DLD1 (cell line): ENCODE data around the gene CAPNS1.
"Not testable (repeated sequence)": the region's sequence is repeated elsewhere in the genome, so short reads cannot be mapped to it uniquely, and the experiment has no call there.

Source experiments
- in situ Hi-C: cut with HindIII; loops from 2 replicates; pipeline ENCODE4 v1.10.0; 2017; ENCODE audit warnings: low sequenced_read_pairs

The CAPNS1 gene

DNA sequence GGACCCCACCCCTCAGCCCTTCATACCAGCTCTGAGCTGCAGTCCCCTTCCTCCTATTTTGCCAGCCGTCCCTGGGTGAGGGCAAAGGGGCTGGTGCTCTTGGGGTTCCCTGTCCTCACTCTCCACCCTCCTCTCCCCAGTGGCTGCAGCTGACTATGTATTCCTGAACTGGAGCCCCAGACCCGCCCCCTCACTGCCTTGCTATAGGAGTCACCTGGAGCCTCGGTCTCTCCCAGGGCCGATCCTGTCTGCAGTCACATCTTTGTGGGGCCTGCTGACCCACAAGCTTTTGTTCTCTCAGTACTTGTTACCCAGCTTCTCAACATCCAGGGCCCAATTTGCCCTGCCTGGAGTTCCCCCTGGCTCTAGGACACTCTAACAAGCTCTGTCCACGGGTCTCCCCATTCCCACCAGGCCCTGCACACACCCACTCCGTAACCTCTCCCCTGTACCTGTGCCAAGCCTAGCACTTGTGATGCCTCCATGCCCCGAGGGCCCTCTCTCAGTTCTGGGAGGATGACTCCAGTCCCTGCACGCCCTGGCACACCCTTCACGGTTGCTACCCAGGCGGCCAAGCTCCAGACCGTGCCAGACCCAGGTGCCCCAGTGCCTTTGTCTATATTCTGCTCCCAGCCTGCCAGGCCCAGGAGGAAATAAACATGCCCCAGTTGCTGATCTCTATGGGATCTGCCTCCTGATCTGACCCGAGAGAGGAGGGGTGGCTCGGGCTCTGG, 10.0 kb downstream of the CAPNS1 start:
- in situ Hi-C loops: no loop called here

DNA sequence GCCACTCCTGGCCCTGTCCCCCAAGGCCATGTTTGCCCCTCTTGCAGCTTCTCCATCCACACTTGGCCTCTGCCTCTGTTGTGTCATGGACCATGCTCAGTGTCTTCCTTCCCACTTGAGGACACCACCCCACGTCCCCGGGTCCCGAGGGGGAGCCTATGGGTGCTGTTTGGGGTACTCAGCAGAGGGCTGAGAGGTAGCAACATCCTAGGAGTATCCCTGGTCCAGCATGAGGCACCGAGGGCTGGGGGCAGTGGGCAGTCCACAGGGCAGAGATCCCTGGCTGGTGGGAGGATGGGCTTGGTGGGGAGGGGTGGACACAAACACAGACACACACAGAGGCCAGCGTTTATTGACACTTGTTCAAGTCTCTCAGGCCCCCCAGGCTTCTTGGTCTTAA, 10.7 kb downstream of the CAPNS1 start:
- in situ Hi-C loops: no loop called here

DNA sequence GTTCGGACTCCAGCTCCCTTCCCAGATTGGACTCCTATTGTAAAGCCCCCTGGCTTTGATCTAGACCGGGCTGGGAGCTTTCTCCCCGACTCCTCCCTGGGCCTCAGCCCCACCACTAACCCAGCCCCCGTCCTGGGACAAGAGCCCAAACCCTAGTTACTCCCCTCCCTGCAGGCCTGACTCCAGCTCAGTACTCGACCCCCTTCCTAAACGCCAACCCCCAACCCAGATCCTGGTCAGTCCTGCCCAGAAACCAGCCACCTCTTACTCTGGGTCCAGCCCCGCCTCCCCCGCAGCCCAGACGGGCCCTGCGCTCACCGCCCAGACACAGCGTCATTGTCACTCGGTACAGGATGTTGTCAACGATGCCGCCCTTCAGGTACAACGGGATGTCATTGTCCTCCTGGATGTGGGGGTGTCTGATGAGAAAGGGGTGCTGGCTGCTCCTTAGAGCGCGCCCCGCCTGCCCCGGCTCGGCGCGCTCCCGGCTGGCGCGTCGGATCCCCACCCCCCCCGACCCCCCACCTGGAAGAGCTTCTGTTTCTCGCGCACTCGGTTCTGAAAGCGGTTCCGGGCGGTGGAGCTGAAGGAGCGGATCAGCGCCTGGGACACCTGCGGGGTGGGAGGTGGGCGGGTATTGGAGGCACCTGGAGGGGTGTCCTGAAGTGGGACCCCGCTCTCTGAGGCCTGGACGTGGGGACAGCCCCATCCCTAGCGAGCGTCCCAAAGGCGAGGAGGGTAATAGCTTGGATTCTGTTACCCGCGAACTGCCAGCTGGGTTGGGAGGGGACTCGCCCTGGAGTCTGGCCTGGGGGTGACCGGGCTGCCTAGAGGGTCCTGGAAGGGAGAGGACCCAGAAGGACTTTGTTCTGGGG, 11.5 kb downstream of the CAPNS1 start:
- in situ Hi-C loops: no loop called here

DNA sequence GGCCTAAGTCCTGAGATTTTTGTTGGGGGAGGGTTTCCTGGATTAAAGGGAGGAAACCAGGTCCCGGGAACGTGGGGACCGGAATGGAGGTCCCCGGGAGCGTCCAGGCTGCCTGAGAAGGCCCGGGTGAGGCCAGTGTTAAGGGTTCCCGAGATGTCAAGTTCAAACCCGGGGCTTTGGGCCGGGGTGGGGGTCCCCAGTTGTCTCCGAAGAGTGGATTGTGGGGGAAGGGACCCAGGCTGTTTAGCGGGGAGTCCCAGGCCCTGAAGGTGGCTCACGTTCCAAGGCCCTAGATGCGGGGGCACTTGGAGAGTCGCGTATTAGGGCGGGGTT, 12.1 kb downstream of the CAPNS1 start:
- in situ Hi-C loops: no loop called here

DNA sequence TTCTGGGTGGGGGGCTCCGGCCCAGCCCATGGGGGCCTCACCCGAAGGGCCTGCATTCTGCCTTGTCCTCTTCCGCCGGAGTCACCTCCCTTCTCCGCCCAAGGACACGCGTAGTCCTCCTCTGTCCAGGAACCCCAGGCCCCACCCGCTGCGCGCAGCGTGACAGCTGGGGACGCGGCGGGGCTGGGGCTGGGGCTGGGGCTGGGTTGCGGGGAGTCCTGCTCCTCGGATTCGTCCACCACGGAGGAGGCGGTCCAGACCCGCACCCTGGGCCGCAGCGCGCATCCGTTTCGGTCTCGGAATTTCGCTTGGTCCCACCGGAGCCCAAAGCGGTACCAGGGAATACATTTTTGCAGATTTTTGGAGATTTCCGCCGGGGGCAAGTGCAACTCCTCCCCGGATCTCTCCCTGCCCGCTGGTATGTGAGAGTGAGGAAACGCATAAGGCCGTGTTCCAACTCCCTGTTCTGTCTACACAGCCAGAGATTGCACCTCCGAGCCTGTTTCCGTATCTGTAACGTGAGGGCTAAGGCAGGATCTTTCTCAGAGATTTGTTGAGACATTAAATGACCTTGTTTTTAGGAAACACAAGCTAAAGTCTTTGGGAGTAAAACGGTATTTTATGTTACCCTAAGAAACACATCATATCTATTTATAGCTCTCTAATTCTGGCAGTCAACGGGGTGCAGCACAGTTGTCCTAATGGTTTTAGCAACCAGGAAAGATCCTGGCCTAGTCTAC, 12.7 kb downstream of the CAPNS1 start, which contains the start of gene COX7A1:
TSS of gene COX7A1 (minus strand) at position 96 of the 740 bp plus-strand sequence. CDS start at position 56, 40 bp downstream.
- in situ Hi-C loops: no loop called here

DNA sequence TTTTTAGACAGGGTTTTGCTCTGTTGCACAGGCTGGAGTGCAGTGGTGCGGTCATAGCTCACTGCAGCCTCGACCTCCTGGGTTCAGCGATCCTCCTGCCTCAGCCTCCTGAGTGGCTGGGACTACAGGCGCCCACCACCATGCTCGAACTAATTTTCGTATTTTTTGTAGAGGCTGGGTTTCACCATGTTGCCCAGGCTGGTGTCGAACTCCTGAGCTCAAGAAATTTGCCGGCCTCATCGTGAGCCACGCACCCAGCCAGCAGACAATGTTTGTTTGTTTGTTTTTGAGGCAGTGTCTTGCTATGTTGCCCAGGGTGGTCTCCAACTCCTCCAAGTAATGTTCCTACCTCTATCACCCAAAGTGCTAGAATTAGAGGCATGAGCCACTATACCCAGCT, 13.3 kb downstream of the CAPNS1 start:
- in situ Hi-C loops: no loop called here

DNA sequence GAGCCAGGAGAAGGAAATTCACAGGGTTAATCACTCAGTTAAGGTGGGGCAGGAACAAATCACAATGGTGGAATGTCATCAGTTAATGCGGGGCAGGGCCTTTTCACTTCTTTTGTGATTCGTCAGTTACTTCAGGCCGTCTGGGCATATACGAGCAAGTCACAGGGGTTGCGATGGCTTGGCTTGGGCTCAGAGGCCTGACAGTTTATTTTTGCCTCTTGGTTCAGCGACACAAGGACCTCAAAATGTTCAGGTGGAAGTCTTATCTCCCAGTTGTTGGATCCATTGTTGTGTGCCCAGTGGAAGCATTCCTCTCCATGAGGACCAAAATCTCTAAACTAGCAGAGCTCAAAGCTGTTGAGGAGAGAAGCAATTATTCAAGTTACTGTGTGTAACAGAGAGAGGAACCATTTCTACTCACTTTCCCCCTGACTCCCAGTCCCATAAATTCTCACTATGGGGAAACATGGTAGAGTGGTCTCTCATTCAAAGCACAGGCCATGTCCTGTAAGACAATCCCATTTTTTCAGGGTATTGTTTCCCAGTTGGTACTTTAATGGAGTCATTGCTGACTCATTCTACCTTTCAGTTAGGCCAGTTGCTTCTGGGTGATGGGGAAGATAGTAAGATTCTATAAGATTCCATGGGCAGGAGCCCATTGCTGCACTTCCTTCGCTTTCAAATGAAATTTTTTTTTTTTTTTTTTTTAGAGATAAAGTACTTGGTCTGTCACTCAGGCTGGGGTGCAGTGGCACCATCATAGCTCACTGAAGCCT, 21.1 kb downstream of the CAPNS1 start:
- in situ Hi-C loops: no loop called here

DNA sequence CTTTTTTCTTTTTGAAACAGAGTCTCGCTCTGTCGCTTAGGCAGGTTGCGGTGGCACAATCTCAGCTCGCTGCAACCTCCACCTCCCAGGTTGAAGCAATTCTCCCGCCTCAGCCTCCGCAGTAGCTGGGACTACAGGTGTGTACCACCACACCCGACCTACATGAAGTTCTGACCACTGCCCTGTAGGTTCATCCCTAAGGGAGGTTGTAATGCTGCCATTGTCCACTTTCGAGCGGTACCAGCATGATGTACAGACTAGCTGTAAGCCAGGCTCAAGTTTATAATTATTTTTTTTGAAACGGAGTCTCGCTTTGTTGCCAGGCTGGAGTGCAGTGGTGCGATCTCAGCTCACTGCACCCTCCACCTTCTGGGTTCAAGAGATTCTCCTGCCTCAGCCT, 23.9 kb downstream of the CAPNS1 start:
- in situ Hi-C loops: no loop called here

DNA sequence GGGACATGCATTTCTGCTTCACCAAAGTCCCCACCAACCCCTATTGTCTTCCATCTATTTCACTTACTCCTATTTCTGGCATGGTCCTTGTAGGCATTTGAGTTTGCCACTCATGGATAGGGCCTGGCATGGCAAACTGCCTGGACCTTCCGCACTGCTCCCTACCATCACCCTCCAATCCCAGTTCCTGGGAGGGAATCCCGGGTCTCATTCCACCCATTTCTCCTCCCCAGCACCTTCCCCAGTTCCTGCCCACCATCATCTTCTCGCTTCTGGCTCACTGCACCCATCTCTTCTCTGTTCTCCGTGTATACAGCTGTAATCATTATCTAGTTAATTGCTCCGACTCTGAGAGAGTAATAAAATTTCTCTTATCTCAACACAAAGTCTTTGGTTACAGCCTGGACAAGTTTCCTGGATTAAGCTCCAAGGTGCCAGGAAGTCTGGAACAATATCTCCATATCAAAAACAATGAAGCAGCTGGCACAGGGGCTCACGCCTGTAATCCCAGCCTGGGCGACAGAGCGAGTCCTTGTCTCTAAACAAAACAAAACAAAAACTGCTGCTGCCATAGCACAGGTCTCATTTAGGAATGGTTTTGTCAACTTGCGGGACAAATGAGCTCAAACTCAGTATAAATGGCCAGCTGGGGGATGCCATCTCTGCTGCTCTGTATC, 29.4 kb downstream of the CAPNS1 start:
- in situ Hi-C loops: no loop called here

DNA sequence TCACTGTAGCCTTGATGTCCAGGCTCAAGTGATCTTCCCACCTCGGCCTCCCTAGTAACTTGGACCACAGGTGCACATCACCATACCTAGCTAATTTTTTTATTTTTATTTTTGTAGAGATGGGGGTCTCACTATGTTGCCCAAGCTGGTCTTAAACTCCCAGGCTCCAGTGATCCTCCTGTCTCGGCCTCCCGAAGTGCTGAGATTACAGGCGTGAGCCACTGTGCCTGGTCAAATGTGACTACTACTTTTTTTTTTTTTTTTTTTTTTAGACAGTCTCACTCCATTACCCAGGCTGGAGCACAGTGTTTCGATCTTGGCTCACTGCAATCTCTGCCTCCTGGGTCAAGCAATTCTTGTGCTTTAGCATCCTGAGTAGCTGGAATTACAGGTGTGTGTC, 33.0 kb downstream of the CAPNS1 start:
- in situ Hi-C loops: no loop called here

DNA sequence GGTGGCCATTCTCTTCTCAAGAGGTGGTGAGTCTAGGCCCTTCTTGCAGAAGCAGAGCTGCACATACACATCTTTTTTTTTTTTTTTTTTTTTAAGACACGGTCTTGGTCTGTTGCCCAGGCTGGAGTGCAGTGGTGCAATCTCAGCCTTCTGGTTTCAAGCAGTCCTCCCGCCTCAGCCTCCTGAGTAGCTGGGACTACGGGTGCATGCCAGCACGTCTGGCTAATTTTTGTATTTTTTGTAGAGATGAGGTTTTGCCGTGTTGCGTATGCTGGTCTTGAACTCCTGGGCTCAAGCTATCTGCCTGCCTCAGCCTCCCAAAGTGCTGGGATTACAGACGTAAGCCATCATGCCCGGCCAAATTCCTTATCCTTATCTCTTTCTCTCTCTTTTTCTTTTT, 34.0 kb downstream of the CAPNS1 start:
- in situ Hi-C loops: not testable (repeated sequence)

DNA sequence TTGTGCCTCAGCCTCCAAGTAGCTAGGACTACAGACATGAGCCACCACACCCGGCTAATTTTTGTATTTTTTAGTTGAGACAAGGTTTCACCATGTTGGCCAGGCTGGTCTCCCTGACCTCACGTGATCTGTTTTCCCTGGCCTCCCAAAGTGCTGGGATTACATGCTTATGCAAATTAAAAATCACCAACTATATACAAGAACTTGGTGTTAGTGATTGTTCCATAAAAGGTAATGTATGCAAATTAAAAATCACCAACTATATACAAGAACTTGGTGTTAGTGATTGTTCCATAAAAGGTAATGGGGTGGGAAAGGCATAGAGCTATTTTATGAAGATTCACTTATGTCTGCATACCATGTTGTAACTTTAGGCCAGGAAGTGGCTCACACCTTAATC, 39.2 kb downstream of the CAPNS1 start:
- in situ Hi-C loops: not testable (repeated sequence)

DNA sequence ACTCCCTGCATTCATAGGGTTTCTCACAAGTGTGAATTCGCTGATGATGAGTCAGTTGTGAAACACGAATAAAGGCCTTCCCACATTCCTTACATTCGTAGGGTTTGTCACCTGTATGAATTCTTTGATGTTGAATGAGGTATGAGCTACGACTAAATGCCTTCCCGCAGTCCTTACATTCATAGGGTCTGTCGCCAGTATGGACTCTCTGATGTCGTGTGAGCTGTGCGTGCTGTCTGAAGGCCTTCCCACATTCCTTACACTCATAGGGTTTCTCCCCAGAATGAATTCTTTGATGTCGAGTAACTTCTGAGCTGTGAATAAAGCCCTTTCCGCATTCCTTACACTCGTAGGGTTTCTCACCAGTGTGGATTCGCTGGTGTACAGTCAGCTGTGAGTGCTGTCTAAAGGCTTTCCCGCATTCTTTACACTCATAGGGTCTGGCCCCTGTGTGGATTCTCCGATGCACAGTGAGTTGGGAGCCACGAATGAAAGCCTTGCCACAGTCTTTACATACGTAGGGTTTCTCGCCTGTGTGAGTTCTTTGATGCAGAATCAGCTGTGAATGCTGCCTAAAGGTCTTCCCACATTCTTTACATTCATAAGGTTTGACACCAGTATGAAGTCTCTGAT, 42.9 kb downstream of the CAPNS1 start:
- in situ Hi-C loops: no loop called here

DNA sequence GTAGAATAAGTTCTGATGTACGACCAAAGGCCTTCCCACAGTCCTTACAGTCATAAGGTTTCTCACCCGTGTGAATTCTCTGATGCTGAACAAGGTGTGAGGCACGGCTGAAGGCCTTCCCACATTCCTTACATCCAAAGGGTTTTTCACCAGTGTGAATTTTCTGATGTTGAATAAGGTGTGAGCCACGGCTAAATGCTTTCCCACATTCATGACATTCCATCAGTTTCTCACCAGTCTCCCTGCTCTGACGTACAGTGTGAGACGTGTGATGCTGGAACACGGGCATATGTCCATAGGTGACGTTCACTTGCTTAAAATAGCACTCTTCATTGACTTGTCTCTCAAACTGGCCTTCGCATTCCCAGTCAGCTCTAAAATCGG, 43.4 kb downstream of the CAPNS1 start:
- in situ Hi-C loops: no loop called here

DNA sequence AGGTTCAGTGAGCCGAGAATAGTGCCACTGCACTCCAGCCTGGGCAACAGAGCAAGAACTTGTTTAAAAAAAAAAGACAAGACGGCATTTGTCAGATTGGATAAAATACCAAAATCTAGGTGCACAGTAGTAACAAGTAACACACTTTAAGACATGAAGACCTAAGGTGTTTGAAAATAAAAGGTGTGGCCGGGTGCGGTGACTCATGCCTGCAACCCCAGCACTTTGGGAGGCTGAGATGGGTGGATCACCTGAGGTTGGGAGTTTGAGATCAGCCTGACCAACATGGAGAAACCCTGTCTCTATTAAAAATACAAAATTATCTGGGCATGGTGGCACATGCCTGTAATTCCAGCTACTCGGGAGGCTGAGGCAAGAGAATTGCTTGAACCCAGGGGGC, 46.9 kb downstream of the CAPNS1 start:
- in situ Hi-C loops: not testable (repeated sequence)

DNA sequence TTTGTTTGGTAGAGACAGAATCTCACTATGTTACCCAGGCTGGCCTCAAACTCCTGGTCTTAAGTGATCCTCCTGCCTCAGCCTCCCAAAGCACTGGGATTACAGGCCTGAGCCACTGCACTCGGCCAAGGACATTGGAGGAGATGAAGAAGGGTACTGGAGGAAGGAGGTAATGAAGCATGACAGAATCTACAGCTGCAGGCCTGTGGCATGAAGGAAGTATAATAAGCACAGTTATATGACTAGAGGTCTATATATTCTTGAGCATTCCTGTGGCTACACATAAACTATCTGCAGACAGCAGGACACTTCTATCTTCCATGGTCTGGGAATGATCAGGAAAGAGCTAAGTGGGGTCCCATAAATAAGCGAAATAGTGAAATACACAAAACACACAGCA, 56.4 kb downstream of the CAPNS1 start:
- in situ Hi-C loops: no loop called here

DNA sequence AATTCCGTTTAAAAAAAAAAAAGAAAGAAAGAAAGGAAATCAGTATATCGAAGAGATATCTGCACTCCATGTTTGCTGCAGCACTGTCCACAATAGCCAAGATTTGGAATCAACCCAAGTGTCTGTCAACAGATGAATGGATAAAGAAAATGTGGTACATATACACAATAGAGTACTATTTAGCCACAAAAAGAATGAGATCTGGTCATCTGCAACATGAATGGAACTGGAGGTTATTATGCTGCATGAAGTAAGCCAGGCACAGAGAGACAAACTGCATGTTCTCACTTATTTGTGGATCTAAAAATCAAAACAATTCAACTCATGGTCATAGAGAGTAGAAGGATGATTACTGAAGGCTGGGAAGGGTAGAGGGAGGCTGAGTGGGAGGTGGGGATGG, 58.3 kb downstream of the CAPNS1 start:
- in situ Hi-C loops: no loop called here
